ENCODE measurements around the gene CSNK2A1. TPM values are rescaled to one million over a fixed set of nuclear protein-coding genes. Genes with fewer than 3 reads are reported as not detected.

Gene CSNK2A1
- total and polyA plus RNA-seq, 2 of the 8 experiments (the other 6 are each of a cell fraction or from before 2014, with no cell fraction given), result 117 to 260 TPM

DNA sequence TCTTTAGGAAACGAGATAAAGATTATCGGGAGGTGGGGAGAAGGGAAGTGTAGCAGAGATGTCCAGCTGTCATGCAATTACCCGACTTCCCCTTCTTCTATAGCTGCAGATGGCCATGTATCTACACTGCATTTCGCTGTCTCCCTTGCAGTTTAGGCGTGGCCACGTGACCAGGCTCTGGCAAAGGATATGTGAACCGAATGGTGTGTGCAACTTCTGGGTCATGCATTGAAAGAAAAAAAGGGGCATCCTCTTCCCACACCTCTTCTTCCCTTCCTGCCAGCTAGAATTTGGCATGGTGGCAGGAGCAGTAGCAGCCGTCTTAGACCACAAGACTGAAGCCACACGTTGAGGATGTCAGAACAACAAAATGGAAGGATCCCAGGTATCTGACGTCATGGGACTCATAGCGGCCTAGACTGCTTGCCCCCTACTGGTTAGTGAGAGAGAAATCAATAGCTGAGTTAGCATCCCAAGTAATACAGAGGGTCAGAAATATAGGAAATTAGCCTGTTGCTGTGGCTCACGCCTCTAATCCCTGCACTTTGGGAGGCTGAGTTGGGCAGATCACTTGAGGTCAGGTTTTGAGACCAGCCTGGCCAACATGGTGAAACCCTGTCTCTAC, 33.7 kb upstream of the CSNK2A1 start (continued):
- TF ChIP-seq, protein P1, sequence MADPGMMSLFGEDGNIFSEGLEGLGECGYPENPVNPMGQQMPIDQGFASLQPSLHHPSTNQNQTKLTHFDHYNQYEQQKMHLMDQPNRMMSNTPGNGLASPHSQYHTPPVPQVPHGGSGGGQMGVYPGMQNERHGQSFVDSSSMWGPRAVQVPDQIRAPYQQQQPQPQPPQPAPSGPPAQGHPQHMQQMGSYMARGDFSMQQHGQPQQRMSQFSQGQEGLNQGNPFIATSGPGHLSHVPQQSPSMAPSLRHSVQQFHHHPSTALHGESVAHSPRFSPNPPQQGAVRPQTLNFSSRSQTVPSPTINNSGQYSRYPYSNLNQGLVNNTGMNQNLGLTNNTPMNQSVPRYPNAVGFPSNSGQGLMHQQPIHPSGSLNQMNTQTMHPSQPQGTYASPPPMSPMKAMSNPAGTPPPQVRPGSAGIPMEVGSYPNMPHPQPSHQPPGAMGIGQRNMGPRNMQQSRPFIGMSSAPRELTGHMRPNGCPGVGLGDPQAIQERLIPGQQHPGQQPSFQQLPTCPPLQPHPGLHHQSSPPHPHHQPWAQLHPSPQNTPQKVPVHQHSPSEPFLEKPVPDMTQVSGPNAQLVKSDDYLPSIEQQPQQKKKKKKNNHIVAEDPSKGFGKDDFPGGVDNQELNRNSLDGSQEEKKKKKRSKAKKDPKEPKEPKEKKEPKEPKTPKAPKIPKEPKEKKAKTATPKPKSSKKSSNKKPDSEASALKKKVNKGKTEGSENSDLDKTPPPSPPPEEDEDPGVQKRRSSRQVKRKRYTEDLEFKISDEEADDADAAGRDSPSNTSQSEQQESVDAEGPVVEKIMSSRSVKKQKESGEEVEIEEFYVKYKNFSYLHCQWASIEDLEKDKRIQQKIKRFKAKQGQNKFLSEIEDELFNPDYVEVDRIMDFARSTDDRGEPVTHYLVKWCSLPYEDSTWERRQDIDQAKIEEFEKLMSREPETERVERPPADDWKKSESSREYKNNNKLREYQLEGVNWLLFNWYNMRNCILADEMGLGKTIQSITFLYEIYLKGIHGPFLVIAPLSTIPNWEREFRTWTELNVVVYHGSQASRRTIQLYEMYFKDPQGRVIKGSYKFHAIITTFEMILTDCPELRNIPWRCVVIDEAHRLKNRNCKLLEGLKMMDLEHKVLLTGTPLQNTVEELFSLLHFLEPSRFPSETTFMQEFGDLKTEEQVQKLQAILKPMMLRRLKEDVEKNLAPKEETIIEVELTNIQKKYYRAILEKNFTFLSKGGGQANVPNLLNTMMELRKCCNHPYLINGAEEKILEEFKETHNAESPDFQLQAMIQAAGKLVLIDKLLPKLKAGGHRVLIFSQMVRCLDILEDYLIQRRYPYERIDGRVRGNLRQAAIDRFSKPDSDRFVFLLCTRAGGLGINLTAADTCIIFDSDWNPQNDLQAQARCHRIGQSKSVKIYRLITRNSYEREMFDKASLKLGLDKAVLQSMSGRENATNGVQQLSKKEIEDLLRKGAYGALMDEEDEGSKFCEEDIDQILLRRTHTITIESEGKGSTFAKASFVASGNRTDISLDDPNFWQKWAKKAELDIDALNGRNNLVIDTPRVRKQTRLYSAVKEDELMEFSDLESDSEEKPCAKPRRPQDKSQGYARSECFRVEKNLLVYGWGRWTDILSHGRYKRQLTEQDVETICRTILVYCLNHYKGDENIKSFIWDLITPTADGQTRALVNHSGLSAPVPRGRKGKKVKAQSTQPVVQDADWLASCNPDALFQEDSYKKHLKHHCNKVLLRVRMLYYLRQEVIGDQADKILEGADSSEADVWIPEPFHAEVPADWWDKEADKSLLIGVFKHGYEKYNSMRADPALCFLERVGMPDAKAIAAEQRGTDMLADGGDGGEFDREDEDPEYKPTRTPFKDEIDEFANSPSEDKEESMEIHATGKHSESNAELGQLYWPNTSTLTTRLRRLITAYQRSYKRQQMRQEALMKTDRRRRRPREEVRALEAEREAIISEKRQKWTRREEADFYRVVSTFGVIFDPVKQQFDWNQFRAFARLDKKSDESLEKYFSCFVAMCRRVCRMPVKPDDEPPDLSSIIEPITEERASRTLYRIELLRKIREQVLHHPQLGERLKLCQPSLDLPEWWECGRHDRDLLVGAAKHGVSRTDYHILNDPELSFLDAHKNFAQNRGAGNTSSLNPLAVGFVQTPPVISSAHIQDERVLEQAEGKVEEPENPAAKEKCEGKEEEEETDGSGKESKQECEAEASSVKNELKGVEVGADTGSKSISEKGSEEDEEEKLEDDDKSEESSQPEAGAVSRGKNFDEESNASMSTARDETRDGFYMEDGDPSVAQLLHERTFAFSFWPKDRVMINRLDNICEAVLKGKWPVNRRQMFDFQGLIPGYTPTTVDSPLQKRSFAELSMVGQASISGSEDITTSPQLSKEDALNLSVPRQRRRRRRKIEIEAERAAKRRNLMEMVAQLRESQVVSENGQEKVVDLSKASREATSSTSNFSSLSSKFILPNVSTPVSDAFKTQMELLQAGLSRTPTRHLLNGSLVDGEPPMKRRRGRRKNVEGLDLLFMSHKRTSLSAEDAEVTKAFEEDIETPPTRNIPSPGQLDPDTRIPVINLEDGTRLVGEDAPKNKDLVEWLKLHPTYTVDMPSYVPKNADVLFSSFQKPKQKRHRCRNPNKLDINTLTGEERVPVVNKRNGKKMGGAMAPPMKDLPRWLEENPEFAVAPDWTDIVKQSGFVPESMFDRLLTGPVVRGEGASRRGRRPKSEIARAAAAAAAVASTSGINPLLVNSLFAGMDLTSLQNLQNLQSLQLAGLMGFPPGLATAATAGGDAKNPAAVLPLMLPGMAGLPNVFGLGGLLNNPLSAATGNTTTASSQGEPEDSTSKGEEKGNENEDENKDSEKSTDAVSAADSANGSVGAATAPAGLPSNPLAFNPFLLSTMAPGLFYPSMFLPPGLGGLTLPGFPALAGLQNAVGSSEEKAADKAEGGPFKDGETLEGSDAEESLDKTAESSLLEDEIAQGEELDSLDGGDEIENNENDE (IDR thresholded peaks at IDR 0.05; ENCODE audit: insufficient replicate concordance, low read length), result no peak
- TF ChIP-seq TAF7 (optimal IDR thresholded peaks at IDR 0.05; ENCODE audit: borderline replicate concordance, low read depth, low read length), result no peak
- TF ChIP-seq JUN (IDR thresholded peaks at IDR 0.05; ENCODE audit: low read depth, low read length), result 0 out of 2 replicates have a peak, but pooled peaks have one; percentile 8
- peak in 1 of 2 experiments; percentile 41; a peak in 1 of 4 replicates for TF ChIP-seq RAD21 (IDR thresholded peaks at IDR 0.05 in 1 of 2, conservative IDR thresholded peaks at IDR 0.05 in 1 of 2; ENCODE audit: low read depth in 2 of 2, low read length in 2 of 2)
- no peak for TF ChIP-seq TCF12 (IDR thresholded peaks at IDR 0.05; ENCODE audit: low read depth, low read length)
- no peak for TF ChIP-seq BRCA1 (IDR thresholded peaks at IDR 0.05; ENCODE audit: low read depth, low read length)
- no peak for TF ChIP-seq CTBP2 (IDR thresholded peaks at IDR 0.05; ENCODE audit: borderline replicate concordance, insufficient read depth, insufficient read length, low read length)
- no peak for TF ChIP-seq TEAD4 (IDR thresholded peaks at IDR 0.05; ENCODE audit: low read depth, low read length)
- no peak for TF ChIP-seq ASH2L (IDR thresholded peaks at IDR 0.05; ENCODE audit: low read length)
- TF ChIP-seq SP2 (IDR thresholded peaks at IDR 0.05; ENCODE audit: low read length), result no peak
- TF ChIP-seq POU5F1 (IDR thresholded peaks at IDR 0.05; ENCODE audit: low read depth, low read length), result no peak

All from H1 (cell line).